Gastrocnemius medialis (tissue), 4 donors: ENCODE results near the gene TMEM187.

ENCODE experiments used
- POLR2A ChIP-seq, 2 donors: fragments of 450-650 bp; IDR thresholded peaks; one replicate each; pipeline ENCODE4 v1.6.1; 2017; ENCODE audit warnings: antibody characterized with exemption in 2 of 2, mild to moderate bottlenecking in 2 of 2, moderate library complexity in 2 of 2
- TF ChIP-seq, protein P1 (sequence below), 5 experiments: fragments of 450-650 bp in 3 of 5; fragments of 200-600 bp in 2 of 5; sonication (generic) in 2 of 5; IDR thresholded peaks in 4 of 5; conservative IDR thresholded peaks in 1 of 5; 1 replicate in 4 of 5; 2 replicates in 1 of 5; pipeline ENCODE4 v1.5.1; 2016 to 2019; ENCODE audit warnings: antibody characterized with exemption in 5 of 5, mild to moderate bottlenecking in 3 of 5, moderate library complexity in 3 of 5

DNA sequence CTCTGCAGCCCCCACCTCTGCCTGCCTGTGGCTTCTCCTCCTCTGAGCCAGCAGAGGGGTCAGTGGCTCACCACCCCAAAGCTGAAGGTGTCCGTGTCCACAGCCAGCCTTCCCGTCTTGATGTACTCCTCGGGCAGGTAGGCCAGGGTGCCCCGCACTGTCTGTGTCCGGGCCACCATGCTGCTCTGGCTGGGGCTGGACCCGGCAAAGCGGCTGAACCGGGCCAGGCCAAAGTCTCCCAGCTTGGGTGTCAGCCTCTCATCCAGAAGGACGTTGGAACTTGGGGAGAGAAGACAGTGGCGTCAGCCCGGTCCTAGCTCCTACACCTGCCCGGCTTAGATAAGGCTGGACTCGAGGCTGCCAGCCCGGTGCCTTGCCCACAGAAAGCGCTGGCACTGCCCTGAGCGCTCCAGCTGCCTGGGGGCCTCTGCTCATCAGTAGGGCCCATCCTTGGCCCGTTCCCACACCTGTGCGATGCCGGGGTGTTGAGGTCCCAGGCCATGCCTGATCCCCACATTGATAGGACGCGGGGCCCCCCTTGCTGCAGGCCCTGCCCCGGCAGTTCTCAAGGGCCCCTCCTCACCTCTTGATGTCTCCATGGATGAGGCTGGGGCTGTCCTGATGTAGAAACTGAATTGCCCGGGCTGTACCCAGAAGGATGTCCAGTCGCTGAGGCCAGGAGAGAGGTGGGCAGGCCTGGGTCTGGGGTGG lies 44.0 kb downstream of the TMEM187 start:
- TF ChIP-seq, protein P1, sequence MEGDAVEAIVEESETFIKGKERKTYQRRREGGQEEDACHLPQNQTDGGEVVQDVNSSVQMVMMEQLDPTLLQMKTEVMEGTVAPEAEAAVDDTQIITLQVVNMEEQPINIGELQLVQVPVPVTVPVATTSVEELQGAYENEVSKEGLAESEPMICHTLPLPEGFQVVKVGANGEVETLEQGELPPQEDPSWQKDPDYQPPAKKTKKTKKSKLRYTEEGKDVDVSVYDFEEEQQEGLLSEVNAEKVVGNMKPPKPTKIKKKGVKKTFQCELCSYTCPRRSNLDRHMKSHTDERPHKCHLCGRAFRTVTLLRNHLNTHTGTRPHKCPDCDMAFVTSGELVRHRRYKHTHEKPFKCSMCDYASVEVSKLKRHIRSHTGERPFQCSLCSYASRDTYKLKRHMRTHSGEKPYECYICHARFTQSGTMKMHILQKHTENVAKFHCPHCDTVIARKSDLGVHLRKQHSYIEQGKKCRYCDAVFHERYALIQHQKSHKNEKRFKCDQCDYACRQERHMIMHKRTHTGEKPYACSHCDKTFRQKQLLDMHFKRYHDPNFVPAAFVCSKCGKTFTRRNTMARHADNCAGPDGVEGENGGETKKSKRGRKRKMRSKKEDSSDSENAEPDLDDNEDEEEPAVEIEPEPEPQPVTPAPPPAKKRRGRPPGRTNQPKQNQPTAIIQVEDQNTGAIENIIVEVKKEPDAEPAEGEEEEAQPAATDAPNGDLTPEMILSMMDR (IDR thresholded peaks at IDR 0.05 in 4 of 5, conservative IDR thresholded peaks at IDR 0.05 in 1 of 5) = no peak
- TF ChIP-seq POLR2A (IDR thresholded peaks at IDR 0.05) = no peak
